K562 (cell line): ENCODE data around the gene DSCAM. TPM values are rescaled to one million over a fixed set of nuclear protein-coding genes. Genes with fewer than 3 reads are reported as not detected.

ENCODE experiments used
- ATAC-seq: fragments of 200-7000 bp; cut with Tn5 transposase; 3 replicates; pipeline ENCODE4 v1.9.1; 2020; ENCODE audit warnings: moderate library complexity
- BruUV-seq: library from RNA; stranded (reverse); fragments of 400-500 nt; replicated peaks from 2 replicates; lab custom pipeline; 2021; lab: Mats Ljungman, UMichigan
- CTCF ChIA-PET: fragments of 300-600 bp; formaldehyde crosslinking; extraction: SDS; loops from one replicate; lab custom pipeline; 2021; ENCODE audit warnings: low intra/inter-chr PET ratio; lab: Yijun Ruan, JAX
- POLR2A ChIA-PET: fragments of 300-600, 350-650 bp; sonication (Branson Sonifier 250); formaldehyde crosslinking; extraction: SDS; loops from one replicate; lab custom pipeline; 2021; ENCODE audit warnings: antibody characterized with exemption, inconsistent platforms; lab: Yijun Ruan, JAX
- DNase-seq, 4 experiments: peaks; one replicate each; pipeline versions ENCODE4 v3.0.0 to v3.0.0-alpha.2; 2011 to 2018; ENCODE audit warnings: low spot score in 3 of 4, mixed read lengths in 3 of 4; ENCODE audit errors: extremely low read depth in 1 of 4
- FAIRE-seq: peaks from 2 replicates; lab custom pipeline; 2011; peaks lifted over from hg19 to GRCh38; lab: Jason Lieb, UNC
- H2AFZ ChIP-seq: 2 replicates; pipeline ENCODE4 v1.6.0; 2011; ENCODE audit warnings: low read depth, low read length, control low read depth, inconsistent platforms
- H3K27ac ChIP-seq: fragments of 200-600 bp; 3 replicates; pipeline ENCODE4 v1.8.0; 2011; ENCODE audit warnings: low read depth, mild to moderate bottlenecking, control low read depth, inconsistent platforms, low read length, moderate library complexity, mixed read lengths; ENCODE audit errors: extremely low read depth
- H3K27me3 ChIP-seq, 2 experiments: fragments of 300-600 bp in 1 of 2; 2 replicates in 1 of 2; 3 replicates in 1 of 2; pipeline versions ENCODE4 v1.6.0 to v1.8.0; 2011; ENCODE audit warnings: inconsistent platforms in 2 of 2, low read length in 2 of 2, mild to moderate bottlenecking in 1 of 2, mixed read lengths in 1 of 2, moderate library complexity in 1 of 2; ENCODE audit not compliant: control insufficient read depth in 2 of 2, insufficient read depth in 2 of 2
- H3K36me3 ChIP-seq: fragments of 300-600 bp; 3 replicates; pipeline ENCODE4 v1.8.0; 2011; ENCODE audit warnings: mild to moderate bottlenecking, low read length, inconsistent platforms; ENCODE audit not compliant: control insufficient read depth, insufficient read depth
- H3K4me1 ChIP-seq, 2 experiments: fragments of 200-600 bp in 1 of 2; replicated peaks in 1 of 2; 2 replicates in 1 of 2; 3 replicates in 1 of 2; pipeline versions ENCODE4 v1.5.1 to v1.8.0; 2011; ENCODE audit warnings: inconsistent platforms in 2 of 2, low read length in 2 of 2, mild to moderate bottlenecking in 1 of 2, mixed read lengths in 1 of 2, moderate library complexity in 1 of 2; ENCODE audit not compliant: control insufficient read depth in 2 of 2, insufficient read depth in 2 of 2
- H3K4me2 ChIP-seq: 2 replicates; pipeline ENCODE4 v1.6.1; 2011; ENCODE audit warnings: low read length, control low read depth, inconsistent platforms, mixed read lengths; ENCODE audit not compliant: insufficient read depth
- H3K4me3 ChIP-seq: fragments of 200-600 bp; sonication (generic), shearing (Covaris generic); 2 replicates; pipeline ENCODE4 v1.5.1; 2016; ENCODE audit warnings: control low read depth, inconsistent platforms
- H3K79me2 ChIP-seq: fragments of 200-600 bp; 3 replicates; pipeline ENCODE4 v1.8.0; 2011; ENCODE audit warnings: low read length, inconsistent platforms; ENCODE audit not compliant: control insufficient read depth, insufficient read depth
- H3K9ac ChIP-seq, 2 experiments: 2 replicates each; pipeline versions ENCODE4 v1.6.0 to v1.6.1; 2011; ENCODE audit warnings: low read depth in 2 of 2, low read length in 2 of 2, control low read depth in 1 of 2, inconsistent platforms in 1 of 2, mild to moderate bottlenecking in 1 of 2, mixed read lengths in 1 of 2; ENCODE audit not compliant: insufficient read depth in 1 of 2
- H3K9me1 ChIP-seq: one replicate; pipeline ENCODE4 v1.6.0; 2011; ENCODE audit warnings: inconsistent platforms, mild to moderate bottlenecking, low read length, moderate library complexity; ENCODE audit not compliant: control insufficient read depth, insufficient read depth
- H3K9me3 ChIP-seq: replicated peaks from 2 replicates; pipeline ENCODE4 v1.5.1; 2011; ENCODE audit warnings: low read depth, low read length, inconsistent platforms; ENCODE audit not compliant: control insufficient read depth, insufficient read depth
- H4K20me1 ChIP-seq: replicated peaks from 2 replicates; pipeline ENCODE4 v1.6.1; 2011; ENCODE audit warnings: low read length, inconsistent platforms, mixed read lengths; ENCODE audit not compliant: control insufficient read depth, insufficient read depth
- CBX3 ChIP-seq, 2 experiments: IDR thresholded peaks; 1 replicate in 1 of 2; 2 replicates in 1 of 2; pipeline ENCODE4 v1.6.1; 2012; ENCODE audit warnings: inconsistent platforms in 2 of 2, low read length in 2 of 2, borderline replicate concordance in 1 of 2, control low read depth in 1 of 2
- CBX5 ChIP-seq: IDR thresholded peaks from 2 replicates; pipeline ENCODE4 v1.6.1; 2014; ENCODE audit warnings: low read depth, borderline replicate concordance
- CEBPZ ChIP-seq: fragments of 150-350 bp; IDR thresholded peaks from 2 replicates; pipeline ENCODE4 v1.6.1; 2014; ENCODE audit warnings: low read depth, mild to moderate bottlenecking, low read length, borderline replicate concordance
- CHD1 ChIP-seq: fragments of 200-600 bp; sonication (generic); IDR thresholded peaks from one replicate; pipeline ENCODE4 v1.6.1; 2012; ENCODE audit warnings: mild to moderate bottlenecking, moderate library complexity, low read length, inconsistent platforms
- COPS2 ChIP-seq: fragments of 450-650 bp; conservative IDR thresholded peaks from 2 replicates; pipeline ENCODE4 v1.6.1; 2016; ENCODE audit warnings: mild to moderate bottlenecking, moderate library complexity
- MAFF ChIP-seq: IDR thresholded peaks from 2 replicates; pipeline ENCODE4 v1.6.1; 2012; ENCODE audit warnings: low read length, improper control_type of control experiment
- NCOA6 ChIP-seq: fragments of 450-650 bp; IDR thresholded peaks from 2 replicates; pipeline ENCODE4 v1.6.1; 2017; ENCODE audit warnings: mild to moderate bottlenecking
- PRPF4 ChIP-seq: fragments of 200-400 bp; formaldehyde crosslinking; IDR thresholded peaks from one replicate; pipeline ENCODE4 v1.6.1; 2017; ENCODE audit warnings: low read length, low read depth, mild to moderate bottlenecking; ENCODE audit not compliant: insufficient read depth, poor library complexity, severe bottlenecking
- USF2 ChIP-seq: sonication (generic); formaldehyde crosslinking; IDR thresholded peaks from 2 replicates; pipeline ENCODE4 v1.5.0; 2020; ENCODE audit warnings: missing genetic modification reagents
- ZEB2 ChIP-seq: fragments of 450-650 bp; IDR thresholded peaks from 2 replicates; pipeline ENCODE4 v1.6.1; 2016
- ZFX ChIP-seq: sonication (generic); formaldehyde crosslinking; IDR thresholded peaks from 2 replicates; pipeline ENCODE4 v1.8.0; 2022; ENCODE audit warnings: mild to moderate bottlenecking, missing genetic modification reagents, moderate library complexity
- ZNF3 ChIP-seq: fragments of 250-450 bp; sonication (Bioruptor Pico); IDR thresholded peaks from 2 replicates; pipeline ENCODE4 v1.5.0; 2021; ENCODE audit warnings: mild to moderate bottlenecking, moderate library complexity
- WGBS: fragments of 100-300 bp; shearing (Covaris generic); methylation state at CpG from one replicate; pipeline ENCODE4 v1.1.6; 2016; ENCODE audit warnings: low coverage, mixed read lengths; ENCODE audit not compliant: insufficient coverage; ENCODE audit errors: missing lambda C conversion rate; 5-methylcytosine and 5-hydroxymethylcytosine counted together
- in situ Hi-C: fragments of 300-500 bp; cut with MboI; formaldehyde crosslinking; loops from 4 replicates; pipeline ENCODE4 v1.15.0; 2018; ENCODE audit warnings: inconsistent platforms, mixed read lengths
- intact Hi-C: fragments of 100-400 bp; cut with micrococcal nuclease; formaldehyde crosslinking; loops from 2 replicates; pipeline ENCODE4 v1.14.2; 2022
- polyA plus RNA-seq, 8 experiments: library from polyadenylated mRNA; depleted of rRNA in 4 of 8; stranded (reverse) in 5 of 8; unstranded in 3 of 8; fragments of >200 nt; fragmentation: Nextera tagmentation in 2 of 8; fragmentation: Illumina TruSeq in 1 of 8; extraction: Ambion mirVana in 2 of 8; extraction: Trizol in 1 of 8; gene quantifications; 2 replicates each; pipeline versions ENCODE4 v1.2.1 to v1.2.3, GENCODE V29; 2011 to 2014; ENCODE audit warnings: inconsistent platforms in 1 of 8, missing spikeins in 1 of 8
- total RNA-seq, 7 experiments: library from RNA; depleted of rRNA in 6 of 7; stranded (reverse); fragments of >200 nt in 6 of 7; fragmentation: Illumina TruSeq in 2 of 7; extraction: Trizol in 2 of 7; gene quantifications; 2 replicates each; pipeline versions ENCODE4 v1.2.1 to v1.2.3, GENCODE V29; 2011 to 2021; ENCODE audit warnings: low replicate concordance in 1 of 7
- TF ChIP-seq, protein P1 (sequence below): sonication (generic); formaldehyde crosslinking; IDR thresholded peaks from 2 replicates; pipeline ENCODE4 v1.8.1; 2022; ENCODE audit warnings: missing genetic modification reagents
- TF ChIP-seq, protein P2 (sequence below): fragments of 250-450 bp; sonication (Bioruptor Pico); IDR thresholded peaks from 2 replicates; pipeline ENCODE4 v1.4.0; 2020; ENCODE audit warnings: mild to moderate bottlenecking, moderate library complexity

Gene DSCAM
- total and polyA plus RNA-seq, 9 of the 15 experiments (the other 6 are each of a cell fraction or from before 2014, with no cell fraction given) = not detected

DNA sequence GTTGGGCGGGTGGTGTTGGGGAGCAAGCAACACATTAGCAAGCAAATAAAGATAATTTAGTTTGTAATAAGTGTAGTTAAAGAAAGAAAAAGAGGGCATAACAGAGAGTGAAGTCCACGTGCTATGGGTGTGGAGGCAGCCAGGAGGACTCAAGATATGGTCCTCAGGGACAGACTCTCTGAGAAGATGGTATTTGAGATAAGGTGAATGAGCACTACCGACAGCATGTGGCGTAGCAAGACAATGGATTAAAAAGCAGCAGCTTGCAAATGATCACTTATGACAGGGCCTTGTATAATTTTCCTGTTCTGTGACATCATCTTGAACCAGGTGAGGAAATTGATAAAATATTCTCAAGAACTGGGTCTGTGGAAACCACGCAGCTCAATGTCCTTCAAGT lies 491.9 kb downstream of the DSCAM start (continued):
- no peak for TF ChIP-seq CEBPZ
- TF ChIP-seq ZFX (CRISPR knock-in tag) = no peak
- no peak for TF ChIP-seq CBX3 (IDR thresholded peaks at IDR 0.05; ENCODE audit: borderline replicate concordance in 1 of 2, low read length in 2 of 2)
- no peak for TF ChIP-seq MAFF
- TF ChIP-seq ZEB2 = no peak

DNA sequence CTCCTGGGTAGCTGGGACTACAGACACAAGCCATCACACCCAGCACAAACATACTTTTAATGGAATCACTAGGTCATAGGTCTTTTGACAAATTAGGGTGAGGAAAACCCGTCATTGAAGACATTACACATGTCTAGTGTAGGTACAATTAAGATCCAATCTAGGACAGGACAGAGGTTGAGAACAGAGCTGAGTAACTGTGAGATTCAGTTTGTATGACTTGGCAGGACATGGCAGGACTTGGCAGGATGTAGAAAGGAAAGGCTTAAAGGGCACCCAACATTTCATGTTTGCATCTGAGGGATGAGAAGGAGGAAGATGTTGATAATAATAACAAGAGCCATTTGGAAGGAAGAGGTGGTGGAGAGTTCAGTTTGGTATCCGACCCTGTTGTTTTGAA lies 496.0 kb downstream of the DSCAM start:
- POLR2A ChIA-PET = no interaction called here
- Histone ChIP-seq H3K4me1 (no peaks in the 10 kb centered on the region), H4K20me1 (no peaks in the 10 kb centered on the region), H3K27ac (no peak overlapping the region), H3K4me3 (no peak overlapping the region), H3K9me3 (no peaks in the 10 kb centered on the region), H3K9ac (no peak overlapping the region), H3K4me2 (no peak overlapping the region), H3K36me3 (no peaks in the 10 kb centered on the region), H3K79me2 (no peaks in the 10 kb centered on the region), H2AFZ (no peak overlapping the region), H3K9me1 (no peaks in the 10 kb centered on the region), H3K27me3 (no peaks in the 10 kb centered on the region)
- WGBS = 0% methylated on average over 2 of the region's 2 CpGs
- TF ChIP-seq, protein P1, sequence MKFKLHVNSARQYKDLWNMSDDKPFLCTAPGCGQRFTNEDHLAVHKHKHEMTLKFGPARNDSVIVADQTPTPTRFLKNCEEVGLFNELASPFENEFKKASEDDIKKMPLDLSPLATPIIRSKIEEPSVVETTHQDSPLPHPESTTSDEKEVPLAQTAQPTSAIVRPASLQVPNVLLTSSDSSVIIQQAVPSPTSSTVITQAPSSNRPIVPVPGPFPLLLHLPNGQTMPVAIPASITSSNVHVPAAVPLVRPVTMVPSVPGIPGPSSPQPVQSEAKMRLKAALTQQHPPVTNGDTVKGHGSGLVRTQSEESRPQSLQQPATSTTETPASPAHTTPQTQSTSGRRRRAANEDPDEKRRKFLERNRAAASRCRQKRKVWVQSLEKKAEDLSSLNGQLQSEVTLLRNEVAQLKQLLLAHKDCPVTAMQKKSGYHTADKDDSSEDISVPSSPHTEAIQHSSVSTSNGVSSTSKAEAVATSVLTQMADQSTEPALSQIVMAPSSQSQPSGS = no peak
- TF ChIP-seq NCOA6 (no peak), USF2 (CRISPR knock-in tag) (no peak), PRPF4 (no peak), ZNF3 (CRISPR knock-in tag) (no peak), CBX5 (no peak), COPS2 (no peak), CHD1 (no peak)
- TF ChIP-seq, protein P2, sequence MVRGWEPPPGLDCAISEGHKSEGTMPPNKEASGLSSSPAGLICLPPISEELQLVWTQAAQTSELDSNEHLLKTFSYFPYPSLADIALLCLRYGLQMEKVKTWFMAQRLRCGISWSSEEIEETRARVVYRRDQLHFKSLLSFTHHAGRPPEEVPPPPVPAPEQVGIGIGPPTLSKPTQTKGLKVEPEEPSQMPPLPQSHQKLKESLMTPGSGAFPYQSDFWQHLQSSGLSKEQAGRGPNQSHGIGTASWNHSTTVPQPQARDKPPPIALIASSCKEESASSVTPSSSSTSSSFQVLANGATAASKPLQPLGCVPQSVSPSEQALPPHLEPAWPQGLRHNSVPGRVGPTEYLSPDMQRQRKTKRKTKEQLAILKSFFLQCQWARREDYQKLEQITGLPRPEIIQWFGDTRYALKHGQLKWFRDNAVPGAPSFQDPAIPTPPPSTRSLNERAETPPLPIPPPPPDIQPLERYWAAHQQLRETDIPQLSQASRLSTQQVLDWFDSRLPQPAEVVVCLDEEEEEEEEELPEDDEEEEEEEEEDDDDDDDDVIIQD (CRISPR knock-in tag) = no peak
- intact Hi-C loops (no loop called here), in situ Hi-C loops (no loop called here)
- no TSS peak for BruUV-seq
- FAIRE-seq = no peak
- no peak for ATAC-seq
- CTCF ChIA-PET = no interaction called here
- DNase-seq = no peak
